Breast epithelium (tissue), 3 donors: Measurements from ENCODE around the gene CRYGB.

Experiments
- POLR2A ChIP-seq: fragments of 450-650 bp; IDR thresholded peaks from one replicate; pipeline ENCODE4 v1.6.1; 2016; ENCODE audit warnings: antibody characterized with exemption, mild to moderate bottlenecking, moderate library complexity
- POLR2AphosphoS5 ChIP-seq, 3 donors: sonication (generic); formaldehyde crosslinking; IDR thresholded peaks; one replicate each; pipeline ENCODE4 v1.6.1; 2017; ENCODE audit warnings: antibody characterized with exemption in 3 of 3
- TF ChIP-seq, protein P1 (sequence below), 3 donors: fragments of 450-650 bp; IDR thresholded peaks; one replicate each; pipeline ENCODE4 v1.5.1; 2016 to 2017; ENCODE audit warnings: antibody characterized with exemption in 3 of 3, mild to moderate bottlenecking in 3 of 3, moderate library complexity in 3 of 3

DNA sequence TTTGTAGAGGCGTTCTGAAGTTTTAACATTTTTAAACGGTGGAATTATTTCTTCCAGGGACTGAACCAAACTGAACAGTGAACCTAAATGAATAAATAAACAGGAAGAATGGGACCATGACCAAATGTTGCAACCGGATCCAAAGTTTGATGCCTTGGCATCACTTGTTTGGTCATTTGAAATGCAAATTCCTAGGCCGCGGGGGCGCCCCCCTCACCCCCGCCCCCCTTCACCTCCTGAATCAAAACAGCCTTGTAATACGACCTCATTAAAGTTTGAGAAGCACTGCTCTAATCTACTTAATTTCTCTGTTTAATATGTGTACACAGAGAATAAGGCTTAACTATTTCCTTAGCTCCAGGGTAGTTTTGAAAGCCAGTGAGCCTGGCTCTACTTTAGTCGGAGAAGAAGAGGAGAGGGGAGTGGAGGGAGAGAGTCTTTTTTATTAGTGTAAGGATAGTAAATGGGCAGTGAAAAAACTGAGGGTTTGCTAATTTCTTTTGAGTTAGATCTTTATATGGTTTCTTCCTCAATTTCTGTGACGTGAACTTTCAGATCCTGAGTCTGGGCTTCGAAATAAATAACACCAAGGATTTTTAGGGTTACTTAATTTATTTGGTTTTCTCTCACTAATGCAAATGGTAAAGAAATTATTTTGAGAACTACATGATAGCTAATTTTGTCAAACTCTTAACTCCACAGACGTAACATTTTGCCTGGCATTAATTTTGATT lies 38.2 kb upstream of the CRYGB start:
- TF ChIP-seq, protein P1, sequence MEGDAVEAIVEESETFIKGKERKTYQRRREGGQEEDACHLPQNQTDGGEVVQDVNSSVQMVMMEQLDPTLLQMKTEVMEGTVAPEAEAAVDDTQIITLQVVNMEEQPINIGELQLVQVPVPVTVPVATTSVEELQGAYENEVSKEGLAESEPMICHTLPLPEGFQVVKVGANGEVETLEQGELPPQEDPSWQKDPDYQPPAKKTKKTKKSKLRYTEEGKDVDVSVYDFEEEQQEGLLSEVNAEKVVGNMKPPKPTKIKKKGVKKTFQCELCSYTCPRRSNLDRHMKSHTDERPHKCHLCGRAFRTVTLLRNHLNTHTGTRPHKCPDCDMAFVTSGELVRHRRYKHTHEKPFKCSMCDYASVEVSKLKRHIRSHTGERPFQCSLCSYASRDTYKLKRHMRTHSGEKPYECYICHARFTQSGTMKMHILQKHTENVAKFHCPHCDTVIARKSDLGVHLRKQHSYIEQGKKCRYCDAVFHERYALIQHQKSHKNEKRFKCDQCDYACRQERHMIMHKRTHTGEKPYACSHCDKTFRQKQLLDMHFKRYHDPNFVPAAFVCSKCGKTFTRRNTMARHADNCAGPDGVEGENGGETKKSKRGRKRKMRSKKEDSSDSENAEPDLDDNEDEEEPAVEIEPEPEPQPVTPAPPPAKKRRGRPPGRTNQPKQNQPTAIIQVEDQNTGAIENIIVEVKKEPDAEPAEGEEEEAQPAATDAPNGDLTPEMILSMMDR (IDR thresholded peaks at IDR 0.05): no peak
- TF ChIP-seq POLR2A: no peak
- TF ChIP-seq POLR2AphosphoS5 (IDR thresholded peaks at IDR 0.05): no peak
